Measurements from ENCODE around the gene CDHR5.

The CDHR5 gene, protein sequence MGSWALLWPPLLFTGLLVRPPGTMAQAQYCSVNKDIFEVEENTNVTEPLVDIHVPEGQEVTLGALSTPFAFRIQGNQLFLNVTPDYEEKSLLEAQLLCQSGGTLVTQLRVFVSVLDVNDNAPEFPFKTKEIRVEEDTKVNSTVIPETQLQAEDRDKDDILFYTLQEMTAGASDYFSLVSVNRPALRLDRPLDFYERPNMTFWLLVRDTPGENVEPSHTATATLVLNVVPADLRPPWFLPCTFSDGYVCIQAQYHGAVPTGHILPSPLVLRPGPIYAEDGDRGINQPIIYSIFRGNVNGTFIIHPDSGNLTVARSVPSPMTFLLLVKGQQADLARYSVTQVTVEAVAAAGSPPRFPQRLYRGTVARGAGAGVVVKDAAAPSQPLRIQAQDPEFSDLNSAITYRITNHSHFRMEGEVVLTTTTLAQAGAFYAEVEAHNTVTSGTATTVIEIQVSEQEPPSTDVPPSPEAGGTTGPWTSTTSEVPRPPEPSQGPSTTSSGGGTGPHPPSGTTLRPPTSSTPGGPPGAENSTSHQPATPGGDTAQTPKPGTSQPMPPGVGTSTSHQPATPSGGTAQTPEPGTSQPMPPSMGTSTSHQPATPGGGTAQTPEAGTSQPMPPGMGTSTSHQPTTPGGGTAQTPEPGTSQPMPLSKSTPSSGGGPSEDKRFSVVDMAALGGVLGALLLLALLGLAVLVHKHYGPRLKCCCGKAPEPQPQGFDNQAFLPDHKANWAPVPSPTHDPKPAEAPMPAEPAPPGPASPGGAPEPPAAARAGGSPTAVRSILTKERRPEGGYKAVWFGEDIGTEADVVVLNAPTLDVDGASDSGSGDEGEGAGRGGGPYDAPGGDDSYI

GRCh38 chr11:624705-625635, at the start of gene CDHR5:
CDHR5 (minus strand) TSS chr11:624955; CDS start chr11:624902, 53 bp downstream.
- no peak within 1 kb of the TSS for H3K9ac ChIP-seq (ENCODE audit: low read depth, low read length)
- H3K4me3 ChIP-seq (ENCODE audit: low read depth, low read length): no peak within 1 kb of the TSS

DNA sequence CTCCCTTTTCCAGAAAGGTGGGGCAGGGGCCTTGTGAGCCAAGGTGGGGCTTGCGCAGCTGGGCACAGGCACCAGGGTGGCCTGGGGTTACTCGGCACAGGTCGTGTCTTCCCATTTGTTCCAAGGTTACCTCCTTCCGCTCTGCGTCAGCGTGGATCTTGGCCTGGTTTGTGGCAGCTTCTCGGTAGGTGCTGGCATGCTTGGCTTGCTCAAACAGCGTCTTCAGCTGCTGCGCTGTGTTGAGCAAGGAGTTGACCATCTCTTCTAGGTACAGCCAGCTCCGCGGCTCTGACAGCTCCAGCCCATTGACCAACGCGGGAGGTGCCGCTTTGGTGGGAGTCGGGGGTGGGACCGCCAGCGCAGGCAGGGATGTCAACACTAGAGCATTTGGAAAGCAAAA, 49.7 kb upstream of the CDHR5 start:
- Histone ChIP-seq H3K36me3 (ENCODE audit: control insufficient read depth, insufficient read depth, low read length) (peaks cover 16% of the 10 kb centered on the region), H3K4me3 (ENCODE audit: low read depth, low read length) (no peak overlapping the region), H3K27me3 (ENCODE audit: control insufficient read depth, insufficient read depth, low read length) (no peaks in the 10 kb centered on the region), H3K9ac (ENCODE audit: low read depth, low read length) (no peak overlapping the region), H3K9me3 (ENCODE audit: control insufficient read depth, insufficient read depth, low read length) (no peaks in the 10 kb centered on the region), H3K4me1 (ENCODE audit: control insufficient read depth, insufficient read depth, low read length) (no peaks in the 10 kb centered on the region)

More at GRCh38 chr11:624705-625635, at the start of gene CDHR5:
- H3K36me3 ChIP-seq (ENCODE audit: control insufficient read depth, insufficient read depth, low read length): no peaks in the 10 kb centered on the region
- H3K4me1 ChIP-seq (ENCODE audit: control insufficient read depth, insufficient read depth, low read length): no peaks in the 10 kb centered on the region
- no peaks in the 10 kb centered on the region for H3K27me3 ChIP-seq (ENCODE audit: control insufficient read depth, insufficient read depth, low read length)
- no peaks in the 10 kb centered on the region for H3K9me3 ChIP-seq (ENCODE audit: control insufficient read depth, insufficient read depth, low read length)

DNA sequence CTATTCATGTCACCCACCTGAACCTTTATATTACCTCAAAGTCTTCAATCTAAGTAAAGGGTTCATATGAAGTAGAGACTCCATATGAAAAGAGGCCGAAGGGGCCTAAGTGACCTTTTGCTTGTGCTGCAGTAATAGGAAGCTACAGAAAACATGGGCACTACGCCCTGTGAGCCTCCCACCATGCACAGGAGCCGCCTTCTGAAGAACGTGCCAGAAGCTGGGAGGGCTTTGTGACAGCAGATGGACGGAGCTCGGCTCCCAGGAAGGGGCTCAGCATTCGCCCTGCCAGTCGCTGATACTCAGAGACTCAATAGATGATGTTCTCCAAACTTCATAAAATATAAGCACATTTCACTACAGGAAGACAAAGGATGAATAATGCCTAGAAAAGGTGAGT, 49.1 kb upstream of the CDHR5 start:
- peaks cover 15% of the 10 kb centered on the region for H3K36me3 ChIP-seq (ENCODE audit: control insufficient read depth, insufficient read depth, low read length)
- no peak overlapping the region for H3K4me3 ChIP-seq (ENCODE audit: low read depth, low read length)
- no peaks in the 10 kb centered on the region for H3K9me3 ChIP-seq (ENCODE audit: control insufficient read depth, insufficient read depth, low read length)
- H3K27me3 ChIP-seq (ENCODE audit: control insufficient read depth, insufficient read depth, low read length): no peaks in the 10 kb centered on the region
- no peak overlapping the region for H3K9ac ChIP-seq (ENCODE audit: low read depth, low read length)
- no peaks in the 10 kb centered on the region for H3K4me1 ChIP-seq (ENCODE audit: control insufficient read depth, insufficient read depth, low read length)

DNA sequence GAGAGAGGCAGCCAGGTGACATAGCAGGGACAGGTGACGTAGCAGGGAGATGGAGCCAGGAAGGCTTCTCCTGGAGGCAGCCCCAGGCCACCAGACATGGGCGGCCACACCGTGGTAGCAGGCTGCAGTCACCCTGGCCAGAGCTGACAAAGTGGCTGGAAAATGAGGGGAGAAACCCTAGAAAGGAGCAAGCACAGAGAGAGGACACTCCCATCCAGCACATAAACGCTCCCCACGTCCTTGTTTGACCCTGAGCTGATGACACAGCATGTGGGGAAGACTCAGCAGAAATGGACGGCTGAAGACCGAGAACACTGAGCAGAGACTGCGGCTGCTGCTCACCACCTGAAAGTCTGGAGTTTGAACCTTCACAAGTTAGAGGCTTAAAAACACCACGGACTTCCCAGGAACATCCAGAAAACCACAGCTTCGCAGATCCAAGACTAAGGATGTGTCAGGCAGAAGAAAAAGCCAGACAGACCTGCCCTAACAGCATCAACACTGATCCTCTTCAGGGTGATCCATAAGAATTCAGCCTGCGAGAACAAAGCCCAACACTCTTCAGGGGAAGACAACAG, 41.0 kb upstream of the CDHR5 start:
- H3K9ac ChIP-seq (ENCODE audit: low read depth, low read length): no peak overlapping the region
- no peaks in the 10 kb centered on the region for H3K27me3 ChIP-seq (ENCODE audit: control insufficient read depth, insufficient read depth, low read length)
- no peaks in the 10 kb centered on the region for H3K9me3 ChIP-seq (ENCODE audit: control insufficient read depth, insufficient read depth, low read length)
- peaks cover 4% of the 10 kb centered on the region for H3K36me3 ChIP-seq (ENCODE audit: control insufficient read depth, insufficient read depth, low read length)
- H3K4me3 ChIP-seq (ENCODE audit: low read depth, low read length): no peak overlapping the region
- no peaks in the 10 kb centered on the region for H3K4me1 ChIP-seq (ENCODE audit: control insufficient read depth, insufficient read depth, low read length)

- Histone ChIP-seq H3K9me3 (ENCODE audit: control insufficient read depth, insufficient read depth, low read length) (no peaks in the 10 kb centered on the region), H3K4me1 (ENCODE audit: control insufficient read depth, insufficient read depth, low read length) (no peaks in the 10 kb centered on the region), H3K9ac (ENCODE audit: low read depth, low read length) (no peak overlapping the region), H3K27me3 (ENCODE audit: control insufficient read depth, insufficient read depth, low read length) (no peaks in the 10 kb centered on the region), H3K4me3 (ENCODE audit: low read depth, low read length) (no peak overlapping the region), H3K36me3 (ENCODE audit: control insufficient read depth, insufficient read depth, low read length) (peaks cover 4% of the 10 kb centered on the region)
Measured at GRCh38 chr11:665062-665703, 40.4 kb upstream of the CDHR5 start.

DNA sequence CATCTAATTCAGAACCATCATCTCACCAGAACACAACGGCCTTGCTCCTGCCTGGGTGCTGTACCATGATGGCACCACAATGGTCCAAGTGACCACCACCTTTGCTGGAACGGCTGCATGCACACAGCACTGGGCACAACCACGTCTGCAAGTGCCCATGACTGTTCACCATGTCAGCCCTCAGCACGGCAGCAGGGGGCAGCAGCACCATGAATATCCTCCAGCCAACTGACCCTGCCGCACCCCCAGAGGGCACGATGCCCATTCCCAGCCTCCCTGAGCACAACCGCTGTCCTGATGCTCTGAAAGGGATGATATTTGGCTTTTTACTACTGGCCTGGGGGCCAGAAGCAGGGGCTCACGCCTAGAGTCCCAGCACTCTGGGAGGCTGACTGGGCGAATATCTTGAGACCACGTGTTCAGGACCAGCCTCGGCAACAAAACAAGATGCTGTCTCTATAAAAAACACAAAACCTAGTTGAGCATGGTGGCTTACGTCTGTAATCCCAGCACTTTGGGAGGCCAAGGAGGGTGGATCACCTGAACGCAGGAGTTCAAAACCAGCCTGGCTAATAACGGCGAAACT, 38.0 kb upstream of the CDHR5 start:
- no peak overlapping the region for H3K9ac ChIP-seq (ENCODE audit: low read depth, low read length)
- H3K4me3 ChIP-seq (ENCODE audit: low read depth, low read length): no peak overlapping the region
- peaks cover 10% of the 10 kb centered on the region for H3K36me3 ChIP-seq (ENCODE audit: control insufficient read depth, insufficient read depth, low read length)
- no peaks in the 10 kb centered on the region for H3K4me1 ChIP-seq (ENCODE audit: control insufficient read depth, insufficient read depth, low read length)
- no peaks in the 10 kb centered on the region for H3K9me3 ChIP-seq (ENCODE audit: control insufficient read depth, insufficient read depth, low read length)
- no peaks in the 10 kb centered on the region for H3K27me3 ChIP-seq (ENCODE audit: control insufficient read depth, insufficient read depth, low read length)

GRCh38 chr11:660681-661444, 36.1 kb upstream of the CDHR5 start:
- Histone ChIP-seq H3K27me3 (ENCODE audit: control insufficient read depth, insufficient read depth, low read length) (no peaks in the 10 kb centered on the region), H3K4me3 (ENCODE audit: low read depth, low read length) (no peak overlapping the region), H3K36me3 (ENCODE audit: control insufficient read depth, insufficient read depth, low read length) (peaks cover 12% of the 10 kb centered on the region), H3K9me3 (ENCODE audit: control insufficient read depth, insufficient read depth, low read length) (no peaks in the 10 kb centered on the region), H3K9ac (ENCODE audit: low read depth, low read length) (no peak overlapping the region), H3K4me1 (ENCODE audit: control insufficient read depth, insufficient read depth, low read length) (no peaks in the 10 kb centered on the region)

- H3K36me3 ChIP-seq (ENCODE audit: control insufficient read depth, insufficient read depth, low read length): peaks cover 12% of the 10 kb centered on the region
- no peaks in the 10 kb centered on the region for H3K27me3 ChIP-seq (ENCODE audit: control insufficient read depth, insufficient read depth, low read length)
- no peak overlapping the region for H3K4me3 ChIP-seq (ENCODE audit: low read depth, low read length)
- no peaks in the 10 kb centered on the region for H3K4me1 ChIP-seq (ENCODE audit: control insufficient read depth, insufficient read depth, low read length)
- no peaks in the 10 kb centered on the region for H3K9me3 ChIP-seq (ENCODE audit: control insufficient read depth, insufficient read depth, low read length)
- no peak overlapping the region for H3K9ac ChIP-seq (ENCODE audit: low read depth, low read length)
Measured at GRCh38 chr11:660281-660680, 35.5 kb upstream of the CDHR5 start.

DNA sequence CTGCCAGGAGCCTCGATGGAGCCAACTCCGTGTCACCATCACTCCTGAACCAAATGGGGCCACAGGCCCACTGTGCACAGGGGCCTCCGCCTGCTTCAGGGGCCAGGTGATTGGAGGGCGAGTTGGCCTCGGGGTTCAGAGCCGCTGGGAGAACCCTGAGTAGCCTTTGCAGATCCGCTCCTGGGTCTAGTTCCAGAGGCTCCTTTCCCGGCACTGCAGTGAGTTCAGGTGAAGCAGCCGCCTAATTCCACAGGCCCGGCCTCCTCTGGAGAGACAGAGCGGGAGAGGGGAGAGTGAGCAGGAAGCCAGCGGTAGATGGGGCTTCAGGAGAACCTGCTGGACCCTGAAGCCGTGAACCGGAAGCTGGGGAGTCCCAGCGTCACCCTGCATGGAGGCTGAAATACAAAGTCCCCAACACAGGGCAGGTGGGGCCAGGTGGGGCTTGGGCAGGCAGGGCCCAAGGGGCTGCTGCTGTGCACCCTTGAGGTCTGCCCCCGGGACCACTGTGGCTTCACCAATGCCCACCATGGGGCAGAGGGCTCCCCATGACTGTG, 34.9 kb upstream of the CDHR5 start:
- no peak overlapping the region for H3K9ac ChIP-seq (ENCODE audit: low read depth, low read length)
- H3K4me1 ChIP-seq (ENCODE audit: control insufficient read depth, insufficient read depth, low read length): no peaks in the 10 kb centered on the region
- no peaks in the 10 kb centered on the region for H3K9me3 ChIP-seq (ENCODE audit: control insufficient read depth, insufficient read depth, low read length)
- H3K4me3 ChIP-seq (ENCODE audit: low read depth, low read length): no peak overlapping the region
- H3K27me3 ChIP-seq (ENCODE audit: control insufficient read depth, insufficient read depth, low read length): no peaks in the 10 kb centered on the region
- H3K36me3 ChIP-seq (ENCODE audit: control insufficient read depth, insufficient read depth, low read length): peaks cover 12% of the 10 kb centered on the region

DNA sequence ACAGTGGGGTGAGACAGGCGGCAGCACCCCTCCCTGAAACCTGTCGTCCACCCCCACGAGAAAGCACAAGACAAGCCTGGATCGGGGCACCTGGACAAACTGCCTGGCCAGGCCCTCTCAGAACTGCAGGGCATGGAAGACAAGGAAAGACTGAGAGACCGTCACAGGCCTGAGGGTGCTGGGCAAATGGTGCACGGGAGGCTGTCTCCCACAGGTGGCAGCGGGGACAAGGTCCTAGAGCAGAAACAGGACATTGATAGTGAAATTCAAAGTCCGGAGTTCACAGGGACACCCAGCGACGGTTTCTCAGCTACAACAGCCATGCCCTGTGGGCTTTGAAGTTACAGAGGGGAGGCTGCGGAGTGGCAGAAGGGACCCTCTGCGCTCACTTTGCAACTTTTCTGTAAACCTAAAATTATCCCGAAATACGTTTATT, 33.0 kb upstream of the CDHR5 start:
- H3K4me3 ChIP-seq (ENCODE audit: low read depth, low read length): no peak overlapping the region
- no peak overlapping the region for H3K9ac ChIP-seq (ENCODE audit: low read depth, low read length)
- H3K36me3 ChIP-seq (ENCODE audit: control insufficient read depth, insufficient read depth, low read length): peaks cover 16% of the 10 kb centered on the region
- no peaks in the 10 kb centered on the region for H3K9me3 ChIP-seq (ENCODE audit: control insufficient read depth, insufficient read depth, low read length)
- H3K4me1 ChIP-seq (ENCODE audit: control insufficient read depth, insufficient read depth, low read length): no peaks in the 10 kb centered on the region
- no peaks in the 10 kb centered on the region for H3K27me3 ChIP-seq (ENCODE audit: control insufficient read depth, insufficient read depth, low read length)
